NCI-H2029 (cell line): ENCODE results near the gene SLC11A1.

Experiments used
- DNase-seq: peaks from one replicate; lab custom pipeline; 2025; lab: John Stamatoyannopoulos, UW

SLC11A1 gene, protein sequence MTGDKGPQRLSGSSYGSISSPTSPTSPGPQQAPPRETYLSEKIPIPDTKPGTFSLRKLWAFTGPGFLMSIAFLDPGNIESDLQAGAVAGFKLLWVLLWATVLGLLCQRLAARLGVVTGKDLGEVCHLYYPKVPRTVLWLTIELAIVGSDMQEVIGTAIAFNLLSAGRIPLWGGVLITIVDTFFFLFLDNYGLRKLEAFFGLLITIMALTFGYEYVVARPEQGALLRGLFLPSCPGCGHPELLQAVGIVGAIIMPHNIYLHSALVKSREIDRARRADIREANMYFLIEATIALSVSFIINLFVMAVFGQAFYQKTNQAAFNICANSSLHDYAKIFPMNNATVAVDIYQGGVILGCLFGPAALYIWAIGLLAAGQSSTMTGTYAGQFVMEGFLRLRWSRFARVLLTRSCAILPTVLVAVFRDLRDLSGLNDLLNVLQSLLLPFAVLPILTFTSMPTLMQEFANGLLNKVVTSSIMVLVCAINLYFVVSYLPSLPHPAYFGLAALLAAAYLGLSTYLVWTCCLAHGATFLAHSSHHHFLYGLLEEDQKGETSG

DNA sequence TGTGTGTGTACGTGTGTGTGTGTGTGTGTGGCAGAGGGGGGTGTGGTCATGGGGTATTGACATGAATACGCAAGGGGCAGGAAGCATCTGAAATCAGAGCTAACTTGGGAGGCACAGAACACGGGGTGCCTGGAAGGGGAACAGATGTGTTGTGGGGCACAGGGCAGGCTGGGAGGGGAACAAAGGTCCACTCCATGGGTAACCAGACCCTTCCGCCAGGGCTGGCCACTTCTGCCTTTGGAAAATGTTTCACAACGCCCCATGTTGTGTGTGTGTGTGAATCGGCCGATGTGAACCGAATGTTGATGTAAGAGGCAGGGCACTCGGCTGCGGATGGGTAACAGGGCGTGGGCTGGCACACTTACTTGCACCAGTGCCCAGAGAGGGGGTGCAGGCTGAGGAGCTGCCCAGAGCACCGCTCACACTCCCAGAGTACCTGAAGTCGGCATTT, at the start of gene SLC11A1:
TSS of gene SLC11A1 (plus strand) at position 358 of the 451 bp plus-strand sequence. CDS start 96 bp downstream, outside the sequence.
- no peak for DNase-seq

DNA sequence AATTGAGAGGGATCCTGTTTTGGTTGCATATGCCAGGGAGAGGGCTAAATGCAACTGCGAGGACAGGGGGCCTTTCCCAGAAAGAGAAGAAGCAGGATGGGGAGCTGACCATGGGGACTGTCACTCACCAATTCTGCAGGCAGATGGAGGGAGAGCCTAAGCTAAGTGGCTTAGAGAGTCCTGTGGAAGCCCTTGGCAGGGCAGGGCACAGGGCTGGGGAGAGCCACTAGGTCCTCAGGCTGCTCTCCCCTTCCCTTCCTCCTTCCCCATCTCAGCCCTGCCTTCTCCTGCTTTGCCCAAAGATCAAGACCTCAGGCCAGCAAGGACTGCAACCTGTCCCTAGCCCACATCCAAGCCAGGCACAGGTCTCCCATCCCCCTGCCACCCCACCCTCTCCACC, 49.8 kb upstream of the SLC11A1 start:
- DNase-seq, result no peak

DNA sequence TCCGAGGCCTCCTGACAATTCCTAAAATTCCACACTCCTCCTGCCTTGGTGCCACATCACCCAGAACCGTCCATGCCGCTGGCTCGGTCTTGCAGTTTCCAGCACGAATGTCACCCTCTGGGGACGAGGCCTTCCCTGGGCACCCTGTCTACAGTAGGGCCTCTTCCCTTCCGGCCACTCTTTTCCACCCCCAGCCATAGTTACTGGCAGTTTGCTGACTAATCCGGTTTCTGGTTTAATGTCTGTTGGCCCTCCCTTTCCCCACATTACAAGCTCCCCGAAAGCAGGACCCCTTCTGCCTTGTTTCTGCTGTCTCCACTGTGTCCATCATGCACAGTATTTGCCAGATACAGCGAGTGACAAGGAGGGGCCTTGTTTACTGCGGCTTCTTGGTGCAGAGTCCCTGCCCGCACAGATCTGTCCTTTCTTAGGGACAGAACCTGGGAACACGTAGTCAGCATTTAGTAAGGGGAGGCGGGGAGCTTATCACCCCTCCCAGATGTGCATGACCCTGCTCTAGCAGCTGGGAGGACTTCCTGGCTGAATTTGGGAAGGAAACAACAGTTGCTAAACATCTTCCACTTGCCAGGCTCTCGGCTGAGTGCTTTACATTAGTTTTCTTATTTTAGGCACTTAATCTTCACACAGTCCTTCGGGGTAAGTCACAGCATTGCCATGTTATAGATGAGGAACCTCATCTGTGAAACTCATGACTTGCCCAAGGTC, 49.0 kb upstream of the SLC11A1 start:
- no peak for DNase-seq

DNA sequence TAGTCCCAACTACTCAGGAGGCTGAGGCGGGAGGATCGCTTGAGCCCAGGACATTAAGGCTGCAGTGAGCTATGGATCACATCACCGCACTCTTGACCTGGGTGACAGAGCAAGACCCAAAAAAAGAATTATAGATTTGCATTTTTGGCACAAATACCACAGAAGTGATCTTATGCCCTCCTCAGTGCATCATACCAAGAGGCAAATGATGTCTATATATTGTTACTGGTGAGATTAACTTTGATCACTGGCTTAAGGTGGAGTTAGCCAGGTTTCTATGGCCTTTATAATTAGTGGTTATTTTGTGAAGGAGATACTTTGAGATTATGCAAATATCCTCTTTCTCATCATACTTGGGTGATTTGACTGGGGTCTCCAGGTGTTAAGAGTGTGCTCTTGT, 47.5 kb upstream of the SLC11A1 start:
- no peak for DNase-seq

- DNase-seq, result no peak
These were observed 41.4 kb upstream of the SLC11A1 start for GRCh38 chr2:218340656-218341055.

GRCh38 chr2:218341381-218341780, 40.7 kb upstream of the SLC11A1 start:
- DNase-seq, result no peak

GRCh38 chr2:218342837-218343236, 39.2 kb upstream of the SLC11A1 start:
- no peak for DNase-seq

GRCh38 chr2:218343591-218343990, 38.5 kb upstream of the SLC11A1 start:
- no peak for DNase-seq

GRCh38 chr2:218344090-218344754, 37.9 kb upstream of the SLC11A1 start:
- no peak for DNase-seq

GRCh38 chr2:218344755-218345417, 37.2 kb upstream of the SLC11A1 start:
- no peak for DNase-seq

GRCh38 chr2:218345491-218346236, 36.4 kb upstream of the SLC11A1 start:
- no peak for DNase-seq

- DNase-seq, result no peak
These were observed 34.9 kb upstream of the SLC11A1 start for GRCh38 chr2:218347172-218347571.

DNA sequence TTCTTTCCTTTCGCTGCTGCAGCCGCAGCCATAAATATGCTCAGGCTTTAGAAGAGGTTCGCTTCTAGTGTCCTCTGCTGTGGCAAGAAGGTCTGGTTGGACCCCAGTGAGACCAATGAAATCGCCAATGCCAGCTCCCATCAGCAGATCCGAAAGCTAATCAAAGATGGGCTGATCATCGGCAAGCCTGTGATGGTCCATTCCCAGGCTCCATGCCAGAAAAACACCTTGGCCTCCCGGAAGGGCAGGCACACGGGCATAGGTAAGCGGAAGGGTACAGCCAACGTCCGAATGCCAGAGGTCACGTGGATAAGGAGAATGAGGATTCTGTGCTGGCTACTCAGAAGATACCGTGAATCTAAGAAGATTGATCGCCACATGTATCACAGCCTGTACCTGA, 28.0 kb upstream of the SLC11A1 start:
- DNase-seq, result no peak

DNA sequence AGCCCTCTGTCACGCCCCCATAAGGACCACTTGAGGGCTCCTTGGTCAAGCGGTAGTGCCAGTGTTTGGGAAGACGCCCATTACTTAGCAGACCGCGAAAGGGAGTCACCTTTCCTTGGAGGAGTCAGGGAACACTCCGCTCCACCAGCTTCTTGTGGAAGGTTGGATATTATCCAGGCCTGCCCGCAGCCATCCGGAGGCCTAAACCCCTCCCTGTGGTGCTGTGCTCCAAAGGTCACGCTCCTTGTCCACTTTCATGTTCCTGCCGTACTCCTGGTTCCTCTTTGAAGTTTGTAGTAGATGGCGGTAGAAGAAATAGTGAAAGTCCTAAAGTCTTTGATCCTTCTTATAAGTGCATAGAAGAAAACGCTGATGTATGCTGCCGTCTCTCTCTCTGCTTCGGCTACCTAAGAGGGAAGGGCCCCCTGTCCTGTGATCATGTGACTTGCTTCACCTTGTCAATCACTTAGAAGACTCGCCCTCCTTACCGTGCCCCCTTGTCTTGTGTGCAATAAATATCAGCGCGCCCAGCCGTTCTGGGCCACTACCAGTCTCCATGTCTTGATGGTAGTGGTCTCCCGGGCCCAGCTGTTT, 27.1 kb upstream of the SLC11A1 start:
- DNase-seq, result no peak

- no peak for DNase-seq
These were observed 24.6 kb upstream of the SLC11A1 start for GRCh38 chr2:218357236-218358177.

DNA sequence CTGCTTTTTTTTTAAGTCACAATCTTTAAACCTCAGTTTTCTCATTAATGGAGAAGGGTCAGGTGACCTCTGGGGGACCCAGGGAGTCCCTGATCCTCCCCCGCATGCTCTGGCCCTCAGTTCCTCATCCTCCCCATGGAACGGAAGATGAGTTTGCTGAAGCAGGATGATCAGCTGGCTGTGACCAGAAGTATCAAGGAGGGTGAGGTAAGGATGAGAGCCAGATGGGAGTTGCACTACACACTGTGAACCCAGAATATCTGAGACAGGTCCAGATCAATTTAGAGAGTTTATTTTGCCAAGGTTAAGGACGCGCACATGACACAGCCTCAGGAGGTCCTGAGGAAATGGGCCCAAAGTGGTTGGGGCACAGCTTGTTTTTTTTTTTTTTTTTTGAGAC, 21.6 kb upstream of the SLC11A1 start:
- DNase-seq, result no peak

DNA sequence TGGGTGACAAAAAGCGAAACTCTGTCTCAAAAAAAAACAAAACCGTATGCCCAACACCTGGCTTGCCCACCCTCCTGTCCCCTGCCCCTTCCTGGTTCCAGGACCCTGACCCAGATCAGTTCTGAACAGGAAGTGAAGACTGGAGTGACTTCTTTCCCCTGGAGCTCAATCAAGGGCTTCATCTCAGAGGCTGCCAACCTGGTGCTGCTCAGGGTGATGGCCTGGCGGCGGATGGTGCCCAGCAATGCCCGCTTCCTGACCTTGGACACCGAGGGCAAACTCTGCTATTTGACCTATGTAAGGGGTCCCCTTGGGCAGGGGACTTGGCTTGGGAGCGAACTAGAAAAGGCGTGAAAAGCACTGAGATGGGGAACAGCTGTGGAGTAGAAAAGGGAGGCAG, 19.5 kb upstream of the SLC11A1 start:
- no peak for DNase-seq

DNA sequence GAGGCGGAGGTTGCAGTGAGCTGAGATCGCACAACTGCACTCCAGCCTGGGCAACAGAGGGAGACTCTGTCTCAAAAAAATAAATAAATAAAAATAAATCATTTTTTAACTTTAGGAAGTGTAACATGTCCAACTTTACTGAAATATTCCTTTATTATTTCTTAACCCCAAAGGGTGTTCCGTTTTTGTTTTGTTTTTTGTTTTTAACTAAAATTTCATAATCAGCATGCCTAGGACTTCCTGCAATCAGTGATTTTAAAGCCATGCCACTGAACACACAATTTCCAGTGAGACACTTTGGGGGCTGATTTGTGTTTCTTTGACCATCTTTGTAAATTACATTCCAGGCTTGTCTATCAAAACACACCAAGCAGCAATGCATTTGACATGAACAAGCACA, 18.3 kb upstream of the SLC11A1 start:
- no peak for DNase-seq

GRCh38 chr2:218364196-218364595, 17.9 kb upstream of the SLC11A1 start:
- no peak for DNase-seq
